Astrocyte of the cerebellum (primary cell): ENCODE results near the gene GLI1.
A peak's percentile ranks its signal among the peaks of the same experiment; 100 is the strongest.
"Not testable (repeated sequence)": the region's sequence is repeated elsewhere in the genome, so short reads cannot be mapped to it uniquely, and the experiment has no call there.

Experiments used
- DNase-seq: peaks from one replicate; pipeline ENCODE4 v3.0.0-alpha.2; 2011; ENCODE audit warnings: low read depth
- H3K4me3 ChIP-seq: 2 replicates; pipeline ENCODE4 v1.5.1; 2011; ENCODE audit warnings: mild to moderate bottlenecking, low read depth, low read length, moderate library complexity
- in situ Hi-C: cut with HindIII; loops from 2 replicates; pipeline ENCODE4 v1.10.0; 2017; ENCODE audit warnings: low sequenced_read_pairs
- TF ChIP-seq, protein P1 (sequence below): IDR thresholded peaks from 2 replicates; pipeline ENCODE4 v1.5.1; 2012; ENCODE audit warnings: low read length, low read depth, moderate library complexity, mild to moderate bottlenecking; ENCODE audit errors: missing control alignments

Gene GLI1

GRCh38 chr12:57419495-57419894 is 40.1 kb upstream of the GLI1 start:
- TF ChIP-seq, protein P1, sequence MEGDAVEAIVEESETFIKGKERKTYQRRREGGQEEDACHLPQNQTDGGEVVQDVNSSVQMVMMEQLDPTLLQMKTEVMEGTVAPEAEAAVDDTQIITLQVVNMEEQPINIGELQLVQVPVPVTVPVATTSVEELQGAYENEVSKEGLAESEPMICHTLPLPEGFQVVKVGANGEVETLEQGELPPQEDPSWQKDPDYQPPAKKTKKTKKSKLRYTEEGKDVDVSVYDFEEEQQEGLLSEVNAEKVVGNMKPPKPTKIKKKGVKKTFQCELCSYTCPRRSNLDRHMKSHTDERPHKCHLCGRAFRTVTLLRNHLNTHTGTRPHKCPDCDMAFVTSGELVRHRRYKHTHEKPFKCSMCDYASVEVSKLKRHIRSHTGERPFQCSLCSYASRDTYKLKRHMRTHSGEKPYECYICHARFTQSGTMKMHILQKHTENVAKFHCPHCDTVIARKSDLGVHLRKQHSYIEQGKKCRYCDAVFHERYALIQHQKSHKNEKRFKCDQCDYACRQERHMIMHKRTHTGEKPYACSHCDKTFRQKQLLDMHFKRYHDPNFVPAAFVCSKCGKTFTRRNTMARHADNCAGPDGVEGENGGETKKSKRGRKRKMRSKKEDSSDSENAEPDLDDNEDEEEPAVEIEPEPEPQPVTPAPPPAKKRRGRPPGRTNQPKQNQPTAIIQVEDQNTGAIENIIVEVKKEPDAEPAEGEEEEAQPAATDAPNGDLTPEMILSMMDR: no peak
- in situ Hi-C loops: no loop called here
- DNase-seq: no peak

DNA sequence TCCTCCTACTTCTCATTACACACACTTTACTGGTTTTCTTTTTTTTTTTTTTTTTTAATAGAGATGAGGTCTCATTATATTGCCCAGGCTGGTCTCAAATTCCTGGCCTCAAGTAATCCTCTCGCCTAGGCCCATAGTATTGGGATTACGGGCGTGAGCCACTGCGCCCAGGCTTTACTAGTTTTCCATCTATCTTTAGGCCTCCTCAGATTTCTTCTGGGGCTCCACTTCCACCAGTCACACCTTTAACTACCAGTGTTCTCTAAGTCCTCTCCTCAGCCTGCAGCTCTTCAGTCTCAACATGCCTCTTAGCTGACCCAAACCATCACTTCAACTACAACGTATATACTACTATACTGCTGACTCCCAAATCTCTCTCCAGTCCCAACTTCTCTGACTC is 39.1 kb upstream of the GLI1 start:
- TF ChIP-seq, protein P1: no peak
- no peak overlapping the region for H3K4me3 ChIP-seq
- DNase-seq: no peak
- in situ Hi-C loops: no loop called here

More at GRCh38 chr12:57419495-57419894, 40.1 kb upstream of the GLI1 start:
- no peak overlapping the region for H3K4me3 ChIP-seq

GRCh38 chr12:57426948-57427347 is 32.6 kb upstream of the GLI1 start:
- DNase-seq, H3K4me3 ChIP-seq, in situ Hi-C loops: not testable (repeated sequence)

DNA sequence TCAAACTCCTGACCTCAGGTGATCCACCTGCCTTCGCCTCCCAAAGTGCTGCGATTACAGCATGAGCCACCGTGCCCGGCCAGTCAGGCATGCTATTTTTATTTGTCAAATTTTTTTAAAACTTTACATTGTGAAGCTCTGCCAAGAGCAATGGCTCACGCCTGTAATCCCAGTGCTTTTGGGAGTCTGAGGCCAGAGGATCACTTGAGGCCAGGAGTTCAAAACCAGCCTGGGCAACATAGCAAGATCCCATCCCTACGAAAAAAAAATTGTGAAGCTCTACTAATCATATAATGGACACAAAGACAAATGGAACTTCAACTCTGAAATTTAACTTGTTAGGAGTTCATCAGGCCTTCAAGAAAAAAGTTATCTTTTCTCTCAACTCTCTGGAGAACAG is 30.6 kb upstream of the GLI1 start:
- TF ChIP-seq, protein P1: no peak
- no peak for DNase-seq
- in situ Hi-C loops: no loop called here
- H3K4me3 ChIP-seq: no peak overlapping the region

DNA sequence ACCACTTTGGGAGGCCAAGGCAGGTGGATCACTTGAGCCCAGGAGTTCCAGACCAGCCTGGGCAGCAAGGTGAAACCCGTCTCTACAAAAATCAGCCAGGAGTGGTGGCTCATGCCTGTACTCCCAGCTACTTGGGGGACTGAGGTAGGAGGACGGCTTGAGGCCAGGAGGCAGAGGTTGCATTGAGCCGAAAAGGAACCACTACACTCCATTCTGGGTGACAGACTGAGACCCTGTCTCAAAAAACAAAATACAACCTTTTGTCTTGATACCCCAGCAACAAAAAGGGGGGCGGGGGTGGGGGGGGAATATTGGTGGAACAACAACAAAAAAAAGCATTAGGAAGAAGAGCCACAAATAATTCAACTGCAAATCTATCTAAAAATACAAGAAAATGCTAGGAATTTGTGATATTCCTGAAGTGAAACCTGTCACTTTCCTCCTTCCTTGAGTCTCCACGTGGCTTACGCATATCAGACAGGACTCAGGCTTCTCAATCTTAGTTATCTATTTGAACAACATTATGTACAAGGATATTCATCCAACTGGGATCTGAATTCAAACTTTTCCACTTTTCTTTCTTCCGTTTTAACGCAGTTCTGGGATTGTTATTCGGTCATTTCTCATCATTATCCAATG is 30.0 kb upstream of the GLI1 start:
- in situ Hi-C loops: no loop called here
- no peak for DNase-seq
- TF ChIP-seq, protein P1: no peak
- H3K4me3 ChIP-seq: peak overlapping the region; percentile 54

- TF ChIP-seq, protein P1: no peak
- no peak for DNase-seq
- peak overlapping the region; percentile 54 for H3K4me3 ChIP-seq
- in situ Hi-C loops: no loop called here
Measured at GRCh38 chr12:57430112-57430930, 29.3 kb upstream of the GLI1 start.
